Parietal lobe (tissue), 1 donor: ENCODE measurements around the gene STX17. TPM values are rescaled to one million over a fixed set of nuclear protein-coding genes. Genes with fewer than 3 reads are reported as not detected.

Source experiments
- total RNA-seq: library from RNA; depleted of rRNA; stranded (reverse); fragments of >200 nt; gene quantifications from one replicate; pipeline ENCODE4 v1.2.3, GENCODE V29; 2014

STX17 gene
- total RNA-seq = 27.2 TPM

DNA sequence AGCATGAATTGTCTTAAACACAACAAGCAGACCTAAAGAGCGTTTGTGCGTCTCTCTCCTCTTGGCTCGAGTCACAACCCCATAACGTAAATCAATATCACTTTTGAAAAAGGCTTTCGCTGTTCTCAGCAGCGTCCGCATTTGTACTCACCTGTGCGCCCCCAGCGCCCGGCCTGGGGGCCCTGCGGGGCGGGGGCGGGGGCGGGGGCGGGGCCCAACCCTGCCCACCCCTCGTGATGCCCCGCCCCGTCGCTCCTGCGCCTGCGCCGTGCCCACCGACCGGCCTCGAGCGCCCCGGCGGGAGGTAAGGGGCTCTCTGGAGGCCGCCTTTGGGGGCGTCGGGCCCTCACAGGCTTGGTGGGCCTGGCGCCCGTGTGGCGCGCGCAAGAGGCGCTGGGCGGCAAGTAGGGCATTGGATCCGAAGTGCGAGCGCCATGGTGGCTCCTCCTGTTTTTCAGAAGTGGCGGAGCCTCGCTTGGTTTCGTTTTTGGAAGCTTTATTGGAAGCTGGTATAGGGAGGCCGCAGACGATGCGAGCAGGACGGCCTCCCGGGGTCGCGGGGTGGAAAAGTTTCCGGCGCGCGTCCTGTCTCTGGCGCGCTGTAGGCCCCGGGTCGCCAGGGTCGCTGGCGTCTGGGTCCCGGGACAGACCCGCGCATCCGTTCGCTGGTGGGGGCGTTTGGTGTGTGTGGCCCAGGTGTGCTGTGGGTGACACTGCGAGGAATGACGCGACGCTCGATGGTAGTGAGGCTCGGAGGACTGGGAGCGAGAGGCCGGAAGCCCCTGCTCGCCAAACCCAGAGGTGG, at the start of gene STX17:
TSS of gene STX17 (plus strand) at position 252 of the 805 bp plus-strand sequence. CDS start 8,586 bp downstream, outside the sequence.

Other genes starting within 250 kb of the STX17 start
- gene NR4A3, start 84.8 kb upstream of the STX17 start, total RNA-seq = 13.5 TPM
- gene ERP44, start 192.3 kb downstream of the STX17 start, total RNA-seq = 28.8 TPM
- 49.5 TPM for gene INVS, start 192.6 kb downstream of the STX17 start, total RNA-seq